Measurements from ENCODE around the gene KIF13A. TPM values are rescaled to one million over a fixed set of nuclear protein-coding genes. Genes with fewer than 3 reads are reported as not detected.
A peak's percentile ranks its signal among the peaks of the same experiment; 100 is the strongest.

KIF13A gene
- total and polyA plus RNA-seq, 9 of the 15 experiments (the other 6 are each of a cell fraction or from before 2014, with no cell fraction given), result 3.6 to 44.3 (median 29.7) TPM

GRCh38 chr6:17971128-17972073, 16.0 kb downstream of the KIF13A start (continued):
- TF ChIP-seq SIRT6 (IDR thresholded peaks at IDR 0.05; ENCODE audit: low read depth, low read length) (no peak), CCNT2 (IDR thresholded peaks at IDR 0.05; ENCODE audit: borderline replicate concordance, extremely low read depth, insufficient read length, low read depth, low read length) (no peak), SMARCB1 (IDR thresholded peaks at IDR 0.05; ENCODE audit: insufficient read length, low read depth) (peak; percentile 73), PHF20 (IDR thresholded peaks at IDR 0.05; ENCODE audit: partially characterized antibody) (no peak), TARDBP (IDR thresholded peaks at IDR 0.05) (no peak), ZNF512 (tag; IDR thresholded peaks at IDR 0.05) (no peak), ARID4B (CRISPR knock-in tag; IDR thresholded peaks at IDR 0.05) (no peak), MXD1 (CRISPR knock-in tag; IDR thresholded peaks at IDR 0.05; ENCODE audit: borderline replicate concordance, poor library complexity, severe bottlenecking) (no peak), PML (IDR thresholded peaks at IDR 0.05; ENCODE audit: low read length) (no peak; the same call in 1 of the 2 replicates), ZNF174 (CRISPR knock-in tag; IDR thresholded peaks at IDR 0.05) (no peak), POLR2AphosphoS2 (IDR thresholded peaks at IDR 0.05; ENCODE audit: low read length) (no peak), MCM3 (IDR thresholded peaks at IDR 0.05) (no peak), RFX5 (IDR thresholded peaks at IDR 0.05; ENCODE audit: low read depth, low read length) (no peak), ZNF778 (CRISPR knock-in tag; IDR thresholded peaks at IDR 0.05) (no peak), STAG1 (CRISPR knock-in tag; IDR thresholded peaks at IDR 0.05; ENCODE audit: borderline replicate concordance) (no peak), GATAD2B (IDR thresholded peaks at IDR 0.05; ENCODE audit: borderline replicate concordance) (peak; percentile 56; the same call in 1 of the 2 replicates), FOXO4 (CRISPR knock-in tag; IDR thresholded peaks at IDR 0.05) (no peak), IRF9 (tag; IDR thresholded peaks at IDR 0.05) (no peak), MEIS2 (IDR thresholded peaks at IDR 0.05; ENCODE audit: partially characterized antibody) (no peak)
